SIG-M5 treated with dmso at 0.1 percent for 504 hours (cell line): ENCODE measurements around the gene SMPD4.
"Not testable (repeated sequence)": the region's sequence is repeated elsewhere in the genome, so short reads cannot be mapped to it uniquely, and the experiment has no call there.

Experiments used
- DNase-seq: peaks from one replicate; lab custom pipeline; 2025; ENCODE audit not compliant: unreplicated experiment; lab: John Stamatoyannopoulos, UW

SMPD4 gene

DNA sequence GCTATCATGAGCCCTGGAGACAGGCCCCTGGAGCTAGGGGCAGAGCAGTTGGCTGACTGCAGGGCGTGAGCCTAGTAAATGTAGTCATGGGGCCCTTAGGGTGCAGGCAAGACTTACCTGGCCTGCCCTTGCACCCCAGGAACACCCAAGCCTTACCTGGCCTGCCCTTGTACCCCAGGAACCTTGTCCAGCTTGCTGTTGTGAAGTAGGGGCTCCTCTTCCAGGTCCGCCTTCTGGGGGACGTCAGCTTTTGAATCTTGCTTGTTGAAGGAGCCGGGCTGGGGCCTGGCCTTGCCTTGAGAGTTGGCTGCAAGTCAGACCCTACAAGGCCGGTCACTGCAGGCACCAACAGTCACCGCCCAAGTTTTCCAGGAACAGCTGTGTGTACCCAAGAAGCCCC, 40.4 kb downstream of the SMPD4 start:
- not testable (repeated sequence) for DNase-seq

DNA sequence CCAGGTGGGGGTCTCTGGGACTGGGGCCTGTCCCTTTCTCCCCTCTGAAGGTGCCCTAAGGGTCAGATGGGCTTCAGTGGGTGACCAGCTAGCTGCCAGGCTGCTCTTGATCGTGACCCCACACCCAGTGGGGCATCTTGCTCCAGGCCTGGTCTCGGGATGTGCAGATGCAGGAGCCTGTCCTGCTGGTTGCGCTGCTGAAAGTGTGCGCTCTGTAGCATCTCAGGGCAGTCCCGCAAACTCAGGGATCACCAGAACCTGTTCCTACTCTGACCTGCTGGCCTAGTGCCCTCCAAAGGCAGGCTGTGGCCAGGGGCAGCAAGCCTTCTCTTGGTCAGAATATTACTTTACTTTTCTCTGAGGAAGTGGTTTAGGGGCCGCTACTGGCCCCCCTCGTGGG, 40.9 kb downstream of the SMPD4 start:
- not testable (repeated sequence) for DNase-seq

DNA sequence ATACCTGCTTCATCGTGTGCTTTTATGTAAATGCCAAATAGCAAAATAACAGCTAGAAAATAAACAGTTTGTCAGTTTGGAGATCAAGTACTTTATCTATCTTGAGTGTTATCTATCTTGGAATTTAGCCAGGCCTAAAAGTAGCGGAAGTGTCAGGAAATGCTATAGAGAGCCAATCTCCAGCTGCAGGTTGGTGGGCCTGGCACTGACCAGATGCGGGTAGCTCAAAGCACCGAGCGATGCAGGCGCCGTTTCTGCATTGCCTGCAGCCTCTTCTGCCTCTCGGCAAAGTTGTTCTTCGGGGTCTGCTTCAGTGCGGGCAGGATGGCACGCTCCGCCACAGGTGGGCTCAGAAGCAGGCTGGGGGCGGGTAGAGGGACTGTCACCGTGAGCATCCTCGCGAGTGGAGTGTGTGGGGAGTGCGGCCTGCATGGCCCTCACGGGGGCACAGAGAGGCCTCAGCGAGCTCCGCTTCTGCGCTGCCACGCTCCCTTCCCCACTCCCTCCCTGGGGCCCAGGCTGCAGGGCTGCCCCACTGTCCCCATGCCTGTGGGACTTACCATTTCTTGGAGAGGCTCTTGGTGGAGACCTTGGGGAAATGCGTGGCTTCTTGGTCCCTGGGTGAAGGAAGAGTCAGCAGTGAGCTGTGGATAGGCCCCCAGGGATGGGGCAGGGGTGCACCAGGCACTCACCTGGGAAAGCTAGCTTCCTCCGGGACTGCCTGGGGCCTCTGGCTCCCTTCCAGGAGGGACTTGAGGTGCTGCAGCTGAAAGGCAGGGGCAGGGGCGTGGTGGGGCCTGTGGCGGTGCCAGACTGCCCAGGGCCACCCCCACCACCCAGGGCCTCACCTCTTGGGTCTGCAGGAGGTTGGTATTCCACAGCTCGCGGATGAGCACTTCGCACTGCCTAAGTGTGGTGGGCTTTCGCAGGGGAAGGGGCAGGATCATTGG, 41.8 kb downstream of the SMPD4 start:
- DNase-seq = not testable (repeated sequence)

DNA sequence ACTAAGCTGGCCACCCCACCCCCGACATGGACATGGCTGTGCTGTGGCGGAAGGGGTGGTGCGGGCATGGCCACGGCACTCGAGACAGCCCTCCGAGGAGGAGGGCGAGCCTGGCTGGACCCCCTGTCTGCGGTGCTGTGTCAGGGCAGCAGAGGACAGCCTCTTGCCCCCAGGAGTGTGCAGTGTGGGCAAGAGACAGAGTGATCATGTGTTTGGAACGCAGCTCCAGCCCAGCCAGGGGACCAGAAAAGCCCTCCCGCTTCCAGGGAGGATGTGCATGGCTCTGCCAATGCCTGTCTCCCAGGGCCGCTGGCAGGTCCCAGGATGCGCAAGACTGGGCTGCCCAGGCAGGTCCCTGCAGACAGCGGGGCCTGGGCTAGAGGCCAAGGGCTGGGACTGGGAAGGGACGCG, 42.6 kb downstream of the SMPD4 start:
- not testable (repeated sequence) for DNase-seq

DNA sequence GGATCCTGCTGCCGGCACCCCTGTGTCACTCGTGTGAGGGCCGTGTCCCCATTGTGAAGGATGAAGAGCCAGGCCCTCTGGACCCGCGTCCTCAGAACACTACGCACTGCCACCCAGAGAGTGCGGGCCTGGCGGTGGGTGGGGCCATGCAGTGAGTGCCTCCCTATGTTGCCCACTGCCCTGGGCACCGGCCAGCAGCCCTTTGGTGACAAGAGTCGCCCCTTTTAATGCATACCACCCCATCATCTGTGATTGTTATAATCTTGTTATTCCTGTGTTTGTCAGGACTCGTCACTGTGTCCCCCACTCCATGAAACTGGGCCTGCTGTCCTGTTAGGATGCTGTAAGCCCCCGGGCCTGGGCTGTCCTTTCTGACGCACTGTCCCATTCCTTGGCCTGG, 43.1 kb downstream of the SMPD4 start:
- DNase-seq = not testable (repeated sequence)

DNA sequence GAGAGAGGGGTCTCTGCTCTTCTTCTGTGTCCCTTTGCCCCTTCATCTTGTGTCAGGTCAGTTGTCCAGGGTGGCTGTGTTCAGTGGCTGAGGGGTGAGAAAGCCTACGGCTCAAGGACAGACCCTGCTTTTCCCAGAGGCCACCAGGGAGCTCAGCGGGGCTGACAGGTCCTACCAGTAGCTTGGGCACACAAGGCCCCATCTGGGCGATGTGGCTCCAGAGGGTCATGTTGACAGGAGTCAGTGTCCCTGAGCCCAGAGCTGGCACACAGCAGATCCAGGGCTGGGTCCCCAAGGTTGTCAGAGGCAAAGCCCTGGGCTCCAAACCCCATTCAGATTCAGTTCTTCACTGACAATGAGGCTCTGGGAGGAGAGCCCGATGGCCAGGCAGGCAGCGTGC, 44.3 kb downstream of the SMPD4 start:
- not testable (repeated sequence) for DNase-seq

DNA sequence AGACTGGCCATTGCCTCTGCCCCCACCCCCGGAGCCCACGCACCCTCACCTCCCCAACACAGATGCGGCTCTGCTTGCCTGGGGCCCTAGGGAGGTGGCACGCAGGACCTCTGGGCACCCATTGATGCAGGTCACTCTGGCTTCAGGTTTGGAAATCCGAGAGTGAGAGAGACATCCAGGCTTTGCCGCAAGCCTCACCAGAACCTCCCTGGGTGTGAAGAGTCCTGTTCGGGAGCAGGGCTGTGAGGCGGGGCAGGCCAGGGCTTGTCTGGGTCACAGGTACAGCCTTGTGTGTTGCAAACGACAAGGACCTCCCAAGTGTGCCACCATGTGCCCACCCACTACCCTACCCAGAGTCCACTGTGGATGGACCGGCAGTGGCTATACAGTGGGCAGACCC, 44.9 kb downstream of the SMPD4 start:
- DNase-seq = not testable (repeated sequence)

DNA sequence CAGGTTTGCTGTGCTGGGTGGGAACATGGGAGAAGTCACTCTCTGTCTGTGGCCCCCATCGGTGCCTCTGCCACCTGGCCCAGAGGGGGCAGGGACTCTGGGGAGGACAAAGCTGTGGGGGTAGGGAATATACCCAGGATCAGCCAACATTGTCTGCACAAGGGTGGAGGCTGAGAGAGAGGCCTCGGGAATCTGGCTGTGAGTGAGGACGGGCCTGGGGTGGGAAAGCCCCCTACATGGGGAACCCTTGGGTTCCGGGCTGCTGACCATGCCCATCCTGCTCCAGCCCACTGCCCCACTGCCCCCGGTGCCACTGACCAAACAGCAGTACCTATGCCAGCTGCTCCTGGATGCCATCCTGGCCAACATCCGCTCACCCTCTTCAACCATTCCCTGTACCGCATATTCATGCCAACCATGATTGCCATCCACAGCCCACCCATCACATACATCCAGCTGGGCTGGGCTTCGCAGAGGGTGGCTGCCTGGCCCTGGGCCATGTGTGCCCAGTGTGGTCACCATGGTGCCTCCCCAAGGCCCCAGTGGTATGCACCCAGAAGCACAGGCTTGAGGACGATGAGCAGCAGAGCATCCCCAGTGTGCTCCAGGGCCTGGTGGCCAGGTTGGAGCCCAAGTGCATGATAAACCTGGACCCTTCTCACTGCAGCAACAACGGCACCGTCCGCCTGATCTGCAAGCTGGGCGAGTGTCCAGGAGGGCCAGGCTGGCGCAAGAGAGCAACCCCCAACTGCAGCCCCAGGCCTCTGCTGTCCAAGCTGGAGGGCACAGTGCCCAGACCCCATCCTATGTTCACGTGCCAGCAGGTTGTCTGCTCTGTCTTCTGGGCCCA, 45.5 kb downstream of the SMPD4 start:
- no peak for DNase-seq

DNA sequence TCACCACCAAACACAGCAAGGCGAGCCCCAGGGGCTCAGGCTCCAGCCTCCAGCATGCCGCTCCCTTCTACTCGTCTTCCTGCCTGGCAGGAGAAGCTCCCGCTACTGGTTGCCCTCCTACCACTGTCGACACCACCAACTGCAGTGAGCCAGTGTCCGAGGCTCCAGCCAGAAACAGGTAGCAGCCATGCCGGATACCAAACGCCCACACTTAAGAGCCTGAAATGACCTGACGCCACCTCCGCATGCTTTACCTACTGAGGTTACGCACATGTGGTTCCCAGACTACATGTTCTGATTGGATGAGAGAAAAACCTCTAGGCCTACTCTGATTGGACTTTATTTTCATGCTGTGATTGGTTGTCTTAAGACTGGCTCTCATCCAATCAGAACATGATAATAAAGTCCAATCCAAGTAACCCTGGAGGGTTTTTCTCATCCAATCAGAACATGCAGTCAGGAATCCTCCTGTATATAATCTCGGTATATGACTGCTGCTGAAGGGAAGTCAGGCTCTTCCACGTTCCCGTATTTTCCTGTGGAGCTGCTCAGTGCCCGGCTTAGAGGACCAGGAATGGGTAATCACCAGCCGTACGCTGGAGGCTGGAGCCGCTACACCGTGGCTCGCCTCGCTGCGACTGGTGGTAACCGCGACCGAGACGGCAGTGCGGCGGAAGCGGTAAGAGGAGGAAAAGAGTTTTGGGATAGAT, 52.1 kb downstream of the SMPD4 start, which contains the start of gene POTEF:
POTEF (minus strand) TSS at position 103 of the 710 bp plus-strand sequence. CDS start 8,707 bp downstream, outside the sequence.
- not testable (repeated sequence) for DNase-seq

DNA sequence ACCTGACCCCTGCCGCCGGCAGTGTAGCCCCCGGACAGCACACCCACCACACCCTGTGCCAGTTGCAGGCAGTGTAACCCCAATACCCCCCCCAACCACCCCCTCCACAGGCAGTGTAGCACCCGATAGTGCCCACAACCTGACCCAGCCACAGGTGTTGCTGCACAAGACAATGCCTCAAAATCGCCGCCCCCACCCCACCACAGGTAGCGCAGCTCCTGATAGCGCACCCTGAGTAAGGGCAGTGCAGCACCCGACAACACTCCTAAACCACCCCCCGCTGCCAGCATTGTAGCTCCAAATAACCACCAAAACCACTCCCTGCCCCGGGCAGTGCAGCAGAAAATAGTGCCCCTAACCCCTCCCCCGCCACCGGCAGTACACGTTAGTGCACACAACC, 52.9 kb downstream of the SMPD4 start:
- not testable (repeated sequence) for DNase-seq

DNA sequence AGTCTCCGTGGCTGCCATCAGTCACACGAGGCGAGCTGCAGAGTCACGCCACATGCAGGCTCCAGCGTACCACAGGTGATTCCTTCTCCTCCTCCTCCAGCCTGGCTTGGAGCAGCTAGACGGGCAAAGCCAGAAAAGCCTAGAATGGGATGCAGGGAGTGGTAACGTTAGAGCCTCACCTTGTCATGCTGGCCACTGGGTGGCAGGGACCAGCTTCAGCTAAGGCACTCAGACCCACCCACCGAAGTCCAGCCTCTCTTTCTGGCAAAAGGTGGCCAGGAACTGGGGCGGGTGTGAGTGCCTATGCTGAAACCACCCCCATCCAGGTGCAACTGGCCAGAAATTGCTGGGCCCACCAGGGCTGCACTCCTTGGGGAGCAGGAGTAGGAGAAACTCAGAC, 53.7 kb downstream of the SMPD4 start:
- not testable (repeated sequence) for DNase-seq

DNA sequence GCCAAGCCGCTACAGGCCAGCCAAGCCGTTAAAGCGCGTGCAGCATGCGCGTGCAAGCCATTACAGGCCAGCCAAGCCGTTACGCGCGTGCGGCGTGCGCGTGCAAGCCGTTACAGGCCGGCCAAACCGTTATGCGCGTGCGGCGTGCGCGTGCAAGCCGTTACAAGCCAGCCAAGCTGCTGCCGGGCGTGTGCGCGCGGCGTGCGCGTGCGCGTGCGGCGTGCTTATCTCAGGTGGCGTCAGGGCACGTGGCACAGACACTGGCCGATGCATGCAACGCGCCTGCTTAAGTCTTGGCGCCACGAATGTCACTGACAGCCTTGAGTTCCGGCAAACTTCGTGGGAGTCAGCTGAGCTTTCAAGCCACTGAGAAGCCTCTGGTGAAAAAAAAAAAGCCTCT, 60.5 kb downstream of the SMPD4 start:
- DNase-seq = not testable (repeated sequence)

DNA sequence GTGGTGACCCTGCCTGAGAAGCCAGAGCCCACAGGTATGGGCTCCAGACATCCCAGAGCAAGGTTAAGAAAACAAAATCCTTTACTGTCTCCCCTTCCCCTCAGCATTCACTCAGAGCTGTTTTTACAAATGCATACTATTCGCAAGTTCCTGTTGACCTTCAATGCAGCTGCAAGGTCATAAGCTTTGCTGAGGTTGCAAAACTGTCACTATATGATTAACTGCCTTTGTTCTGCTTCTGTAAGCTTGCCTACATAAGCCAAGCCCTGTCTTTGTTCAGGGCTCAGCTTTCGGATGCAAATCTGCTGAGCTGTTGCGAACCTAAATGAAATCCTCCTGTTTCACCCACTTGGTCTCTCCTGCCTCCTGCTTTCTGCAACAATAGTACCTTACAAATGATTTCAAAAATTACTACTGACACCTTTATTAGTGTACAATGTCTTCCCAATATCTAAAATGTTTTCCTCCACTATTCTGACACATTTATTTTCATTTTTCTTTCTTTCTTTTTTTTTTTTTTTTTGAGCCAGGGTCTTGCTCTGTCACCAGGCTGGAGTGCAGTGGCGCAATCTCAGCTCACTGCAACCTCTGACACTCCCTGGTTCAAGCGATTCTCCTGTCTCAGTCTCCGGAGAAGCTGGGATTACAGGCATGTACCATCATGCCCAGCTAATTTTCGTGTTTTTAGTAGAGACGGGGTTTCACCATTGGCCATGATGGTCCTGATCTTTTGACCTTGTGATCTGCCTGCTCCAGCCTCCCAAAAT, 78.6 kb downstream of the SMPD4 start:
- DNase-seq = not testable (repeated sequence)
